ENCODE data around the gene VSNL1. TPM values are rescaled to one million over a fixed set of nuclear protein-coding genes. Genes with fewer than 3 reads are reported as not detected.

Gene VSNL1
- total and polyA plus RNA-seq, 10 of the 15 experiments (the other 5 are each of a cell fraction or from before 2014, with no cell fraction given), result 0.04 to 0.30 (median 0.12) TPM; not detected in 4

DNA sequence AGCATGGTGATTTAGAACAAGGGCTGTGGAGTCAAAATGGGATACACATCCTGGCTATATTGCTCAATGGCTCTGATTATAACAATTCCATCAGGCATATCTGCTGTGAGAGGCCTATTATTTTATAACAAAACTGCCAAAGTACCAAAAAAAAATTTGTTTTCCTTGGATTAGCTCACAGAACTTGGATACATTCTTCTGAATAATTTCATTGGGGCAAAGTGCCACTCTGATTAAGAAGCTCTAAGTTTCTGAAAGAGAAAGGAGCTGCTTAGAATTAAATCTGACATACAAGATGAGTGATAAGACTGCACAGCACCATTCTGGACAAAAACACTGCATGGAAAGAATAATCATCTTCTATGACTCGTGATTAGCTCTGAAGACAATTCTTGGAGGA lies 127.4 kb downstream of the VSNL1 start:
- ChIA-PET POLR2A (interaction anchor here (0.6 kb wide), 1 partner anchor 26 kb away, joined by 6 read pairs; no protein-coding TSS in a partner anchor), CTCF (interaction anchor here (0.9 to 24.9 kb wide), 4 partner anchors 17 to 197 kb away, joined by 4 to 604 read pairs (median 58); no protein-coding TSS in a partner anchor), RAD21 (ENCODE audit: unreplicated experiment) (interaction anchor here (1.8 kb wide), 1 partner anchor 21 kb away, joined by 7 read pairs; no protein-coding TSS in a partner anchor), SMC1A (ENCODE audit: uncharacterized antibody, unreplicated experiment) (interaction anchor here (0.8 to 11.1 kb wide), 4 partner anchors 7 to 343 kb away, joined by 3 to 165 read pairs (median 42); no protein-coding TSS in a partner anchor)
- intact Hi-C loops (cut with micrococcal nuclease; ENCODE audit: unreplicated experiment) (loop anchor here (5.0 kb wide), 1 partner anchor 896 kb away; no protein-coding TSS in a partner anchor), in situ Hi-C loops (cut with MboI) (loop anchor here (5.0 kb wide), 1 partner anchor 191 kb away; no protein-coding TSS in a partner anchor)
- no TSS peak for BruUV-seq (replicated peaks)
- H3K79me2 ChIP-seq (ENCODE audit: control insufficient read depth, insufficient read depth, low read length), result no peaks in the 10 kb centered on the region
- TF ChIP-seq LARP7 (IDR thresholded peaks at IDR 0.05), result no peak
- TF ChIP-seq ATF7 (IDR thresholded peaks at IDR 0.05; ENCODE audit: low read depth), result no peak
- no peak for TF ChIP-seq ASH2L (IDR thresholded peaks at IDR 0.05; ENCODE audit: borderline replicate concordance, low read depth)
- TF ChIP-seq SMC3 (IDR thresholded peaks at IDR 0.05; ENCODE audit: borderline replicate concordance, low read length), result no peak
- no peak for TF ChIP-seq SP1 (IDR thresholded peaks at IDR 0.05; ENCODE audit: low read depth, low read length)
- no peak for TF ChIP-seq SUZ12 (IDR thresholded peaks at IDR 0.05; ENCODE audit: unreplicated experiment)
- no peak for TF ChIP-seq CEBPB (IDR thresholded peaks at IDR 0.05; ENCODE audit: borderline replicate concordance in 1 of 2, low read depth in 2 of 2, low read length in 2 of 2)
- no peaks in the 10 kb centered on the region for H3K9me3 ChIP-seq (replicated peaks; ENCODE audit: control insufficient read depth, insufficient read depth, low read length)
- H3K4me3 ChIP-seq, result no peak overlapping the region
- H3K4me1 ChIP-seq (ENCODE audit: control insufficient read depth, insufficient read depth, low read length), result no peaks in the 10 kb centered on the region
- 100% methylated on average over 1 of the region's 1 CpG for WGBS (ENCODE audit: insufficient coverage, insufficient replicate concordance, low lambda C conversion rate, missing lambda C conversion rate)
- no peak overlapping the region for H3K9ac ChIP-seq (ENCODE audit: control insufficient read depth, insufficient read depth, low read length)
- no peak overlapping the region for H3K27ac ChIP-seq (ENCODE audit: control insufficient read depth, insufficient read depth)
- no peak for ATAC-seq
- H3K36me3 ChIP-seq (ENCODE audit: control insufficient read depth in 2 of 2, insufficient read depth in 2 of 2, low read length in 1 of 2), result peaks cover 5 to 24% of the 10 kb centered on the region in 2 experiments
- DNase-seq (ENCODE audit: low read depth, low spot score), result no peak
- no peak overlapping the region for H3K4me2 ChIP-seq (ENCODE audit: control insufficient read depth, insufficient read depth)
- no peak overlapping the region for H2AFZ ChIP-seq (ENCODE audit: control insufficient read depth, low read depth, low read length)
- H3K27me3 ChIP-seq (replicated peaks in 1 of 2; ENCODE audit: control insufficient read depth in 2 of 2, insufficient read depth in 2 of 2, low read length in 1 of 2), result no peaks in the 10 kb centered on the region
- FAIRE-seq, result no peak
- no peaks in the 10 kb centered on the region for H4K20me1 ChIP-seq (ENCODE audit: control insufficient read depth, insufficient read depth)

Measured in GM12878 (cell line).